IMR-90 (cell line): Measurements from ENCODE around the gene HAND1. TPM values are rescaled to one million over a fixed set of nuclear protein-coding genes. Genes with fewer than 3 reads are reported as not detected.

Source experiments
- ATAC-seq: fragments of 200-7000 bp; cut with Tn5 transposase; 2 replicates; pipeline ENCODE4 v1.9.1; 2020; ENCODE audit warnings: low read depth, mild to moderate bottlenecking, moderate library complexity
- BruUV-seq: library from RNA; stranded (reverse); fragments of 400-500 nt; replicated peaks from 2 replicates; lab custom pipeline; 2021; lab: Mats Ljungman, UMichigan
- CTCF ChIA-PET: fragments of 300-600 bp; formaldehyde crosslinking; extraction: SDS; loops from one replicate; lab custom pipeline; 2021; ENCODE audit warnings: antibody characterized with exemption; lab: Yijun Ruan, JAX
- POLR2A ChIA-PET: fragments of 300-600 bp; sonication (Branson Sonifier 250); formaldehyde crosslinking; loops from one replicate; lab custom pipeline; 2022; ENCODE audit warnings: antibody characterized with exemption; ENCODE audit not compliant: unreplicated experiment; lab: Charles Lee
- DNase-seq: peaks from one replicate; pipeline ENCODE4 v3.0.0; 2013
- H2AFZ ChIP-seq: replicated peaks from 2 replicates; pipeline ENCODE3; 2013; ENCODE audit warnings: low read length, mild to moderate bottlenecking; ENCODE audit not compliant: poor library complexity
- H2AK5ac ChIP-seq: 2 replicates; pipeline ENCODE4 v1.6.1; 2013; ENCODE audit warnings: low read depth, low read length, inconsistent platforms
- H2AK9ac ChIP-seq: replicated peaks from 2 replicates; pipeline ENCODE3; 2013; ENCODE audit warnings: mild to moderate bottlenecking, low read depth, low read length, moderate library complexity; ENCODE audit not compliant: poor library complexity
- H2BK120ac ChIP-seq: 2 replicates; pipeline ENCODE4 v1.6.1; 2013; ENCODE audit warnings: low read depth, low read length, inconsistent platforms
- H2BK15ac ChIP-seq: 3 replicates; pipeline ENCODE4 v1.6.1; 2013; ENCODE audit warnings: low read depth, low read length, inconsistent platforms
- H2BK20ac ChIP-seq: 2 replicates; pipeline ENCODE4 v1.6.1; 2013; ENCODE audit warnings: low read depth, mild to moderate bottlenecking, inconsistent platforms, low read length, moderate library complexity
- H2BK5ac ChIP-seq: 2 replicates; pipeline ENCODE4 v1.6.1; 2013; ENCODE audit warnings: mild to moderate bottlenecking, low read depth, low read length, inconsistent platforms; ENCODE audit not compliant: poor library complexity, severe bottlenecking
- H3K14ac ChIP-seq: replicated peaks from 2 replicates; pipeline ENCODE4 v1.6.1; 2013; ENCODE audit warnings: low read depth, low read length, inconsistent platforms
- H3K18ac ChIP-seq: 2 replicates; pipeline ENCODE4 v1.6.1; 2013; ENCODE audit warnings: low read depth, low read length, control low read depth
- H3K23ac ChIP-seq: 2 replicates; pipeline ENCODE4 v1.6.1; 2013; ENCODE audit warnings: low read depth, low read length, inconsistent platforms
- H3K27ac ChIP-seq: 2 replicates; pipeline ENCODE4 v1.5.1; 2013; ENCODE audit warnings: mild to moderate bottlenecking, control low read depth, low read length; ENCODE audit not compliant: insufficient read depth
- H3K27me3 ChIP-seq: 2 replicates; pipeline ENCODE4 v1.6.1; 2013; ENCODE audit warnings: low read length; ENCODE audit not compliant: control insufficient read depth, insufficient read depth
- H3K36me3 ChIP-seq: 2 replicates; pipeline ENCODE4 v1.6.1; 2013; ENCODE audit warnings: low read length, mixed read lengths; ENCODE audit not compliant: control insufficient read depth, insufficient read depth
- H3K4ac ChIP-seq: 2 replicates; pipeline ENCODE4 v1.6.1; 2013; ENCODE audit warnings: low read depth, low read length, inconsistent platforms
- H3K4me1 ChIP-seq: 2 replicates; pipeline ENCODE4 v1.6.1; 2013; ENCODE audit warnings: low read length, mixed read lengths; ENCODE audit not compliant: control insufficient read depth, insufficient read depth
- H3K4me2 ChIP-seq: 2 replicates; pipeline ENCODE4 v1.6.1; 2013; ENCODE audit warnings: low read depth, mild to moderate bottlenecking, control low read depth, low read length, moderate library complexity
- H3K4me3 ChIP-seq: 2 replicates; pipeline ENCODE4 v1.5.1; 2013; ENCODE audit warnings: low read depth, mild to moderate bottlenecking, control low read depth, low read length, moderate library complexity; ENCODE audit not compliant: insufficient read depth
- H3K56ac ChIP-seq: 2 replicates; pipeline ENCODE4 v1.6.1; 2013; ENCODE audit warnings: low read length, inconsistent platforms; ENCODE audit not compliant: insufficient read depth; ENCODE audit errors: extremely low read depth
- H3K79me1 ChIP-seq, 2 experiments: 2 replicates each; pipeline ENCODE4 v1.6.1; 2013; ENCODE audit warnings: low read length in 2 of 2, inconsistent platforms in 1 of 2, low read depth in 1 of 2
- H3K9ac ChIP-seq: 2 replicates; pipeline ENCODE4 v1.6.1; 2013; ENCODE audit warnings: low read depth, low read length, control low read depth
- H3K9me1 ChIP-seq: 2 replicates; pipeline ENCODE4 v1.6.1; 2013; ENCODE audit warnings: low read length, inconsistent platforms; ENCODE audit not compliant: insufficient read depth
- H3K9me3 ChIP-seq: 2 replicates; pipeline ENCODE4 v1.6.1; 2013; ENCODE audit warnings: low read length; ENCODE audit not compliant: control insufficient read depth, insufficient read depth
- H4K20me1 ChIP-seq: 2 replicates; pipeline ENCODE4 v1.6.1; 2013; ENCODE audit warnings: low read length, inconsistent platforms; ENCODE audit not compliant: insufficient read depth
- H4K5ac ChIP-seq: 2 replicates; pipeline ENCODE4 v1.6.1; 2013; ENCODE audit warnings: mild to moderate bottlenecking, low read depth, low read length, control low read depth
- H4K8ac ChIP-seq, 2 experiments: 2 replicates each; pipeline ENCODE4 v1.6.1; 2013; ENCODE audit warnings: low read depth in 2 of 2, low read length in 2 of 2, control low read depth in 1 of 2, inconsistent platforms in 1 of 2
- H4K91ac ChIP-seq: 2 replicates; pipeline ENCODE4 v1.6.1; 2013; ENCODE audit warnings: low read depth, low read length, inconsistent platforms; ENCODE audit not compliant: insufficient read depth
- BHLHE40 ChIP-seq: fragments of 150-350 bp; IDR thresholded peaks from 2 replicates; pipeline ENCODE4 v1.6.1; 2016; ENCODE audit warnings: mild to moderate bottlenecking, low read depth, low read length
- CEBPB ChIP-seq: IDR thresholded peaks from 2 replicates; pipeline ENCODE4 v1.6.1; 2012; ENCODE audit warnings: low read depth, low read length, improper control_type of control experiment
- CHD1 ChIP-seq: IDR thresholded peaks from 2 replicates; pipeline ENCODE4 v1.6.1; 2012; ENCODE audit warnings: low read depth, low read length, improper control_type of control experiment
- FOS ChIP-seq: fragments of 150-350 bp; IDR thresholded peaks from 2 replicates; pipeline ENCODE4 v1.6.1; 2016; ENCODE audit warnings: low read depth, low read length
- MAFK ChIP-seq: IDR thresholded peaks from 2 replicates; pipeline ENCODE4 v1.6.1; 2012; ENCODE audit warnings: low read depth, low read length, improper control_type of control experiment
- MAZ ChIP-seq: IDR thresholded peaks from 2 replicates; pipeline ENCODE4 v1.6.1; 2012; ENCODE audit warnings: low read depth, mild to moderate bottlenecking, low read length, improper control_type of control experiment, moderate library complexity, borderline replicate concordance
- MXI1 ChIP-seq: IDR thresholded peaks from 2 replicates; pipeline ENCODE4 v1.6.1; 2012; ENCODE audit warnings: low read depth, mild to moderate bottlenecking, low read length, moderate library complexity, borderline replicate concordance
- NFE2L2 ChIP-seq: fragments of 150-350 bp; IDR thresholded peaks from 2 replicates; pipeline ENCODE4 v1.6.1; 2016; ENCODE audit warnings: low read depth, mild to moderate bottlenecking, low read length
- POLR2A ChIP-seq: IDR thresholded peaks from 2 replicates; pipeline ENCODE4 v1.6.1; 2012; ENCODE audit warnings: mild to moderate bottlenecking, low read depth, low read length
- RAD21 ChIP-seq: IDR thresholded peaks from 2 replicates; pipeline ENCODE4 v1.6.1; 2012; ENCODE audit warnings: low read length, improper control_type of control experiment
- RCOR1 ChIP-seq: IDR thresholded peaks from 2 replicates; pipeline ENCODE4 v1.6.1; 2012; ENCODE audit warnings: mild to moderate bottlenecking, low read length, improper control_type of control experiment; ENCODE audit not compliant: insufficient replicate concordance
- RFX5 ChIP-seq: IDR thresholded peaks from 2 replicates; pipeline ENCODE4 v1.8.0; 2012; ENCODE audit warnings: low read depth, mild to moderate bottlenecking, low read length, moderate library complexity
- SMC3 ChIP-seq: fragments of 150-350 bp; IDR thresholded peaks from 2 replicates; pipeline ENCODE4 v1.6.1; 2016; ENCODE audit warnings: low read depth, mild to moderate bottlenecking, antibody characterized with exemption, low read length, moderate library complexity
- WGBS, 2 experiments: methylation state at CpG; one replicate each; pipeline versions ENCODE4 v1.1.5 to v1.1.7; 2013; ENCODE audit warnings: missing lambda C conversion rate in 2 of 2; ENCODE audit not compliant: insufficient read length in 1 of 2; ENCODE audit errors: extremely low coverage in 2 of 2; 5-methylcytosine and 5-hydroxymethylcytosine counted together
- dilution Hi-C: fragments of 300-500 bp; cut with HindIII; formaldehyde crosslinking; loops from one replicate; pipeline ENCODE4 v1.14.3; 2018; ENCODE audit warnings: low sequenced_read_pairs; ENCODE audit not compliant: unreplicated experiment
- in situ Hi-C: fragments of 300-500 bp; cut with MboI; formaldehyde crosslinking; loops from 3 replicates; pipeline ENCODE4 v1.14.3; 2019; ENCODE audit warnings: low sequenced_read_pairs, inconsistent platforms, mixed read lengths
- intact Hi-C: fragments of 100-400 bp; cut with micrococcal nuclease; formaldehyde crosslinking; loops from 2 replicates; pipeline ENCODE4 v1.10.0; 2022
- polyA plus RNA-seq, 3 experiments: library from polyadenylated mRNA; depleted of rRNA; stranded (reverse); fragments of >200 nt; gene quantifications; 2 replicates each; pipeline ENCODE4 v1.2.3, GENCODE V29; 2012; ENCODE audit warnings: low replicate concordance in 1 of 3
- total RNA-seq: library from RNA; depleted of rRNA; stranded (reverse); fragments of >200 nt; gene quantifications from 2 replicates; pipeline ENCODE4 v1.2.3, GENCODE V29; 2012
- TF ChIP-seq, protein P1 (sequence below): fragments of 150-350 bp; IDR thresholded peaks from 2 replicates; pipeline ENCODE4 v1.6.1; 2017; ENCODE audit warnings: mild to moderate bottlenecking, antibody characterized with exemption, low read length, low read depth
- TF ChIP-seq, protein P2 (sequence below): conservative IDR thresholded peaks from 2 replicates; pipeline ENCODE4 v1.5.1; 2012; ENCODE audit warnings: mild to moderate bottlenecking, low read depth, low read length, improper control_type of control experiment
- TF ChIP-seq, protein P3 (sequence below): fragments of 150-350 bp; IDR thresholded peaks from 2 replicates; pipeline ENCODE4 v1.6.1; 2016; ENCODE audit warnings: low read depth, mild to moderate bottlenecking, low read length, moderate library complexity, borderline replicate concordance

The HAND1 gene
- total and polyA plus RNA-seq, 2 of the 4 experiments (the other 2 are of a cell fraction) = not detected

DNA sequence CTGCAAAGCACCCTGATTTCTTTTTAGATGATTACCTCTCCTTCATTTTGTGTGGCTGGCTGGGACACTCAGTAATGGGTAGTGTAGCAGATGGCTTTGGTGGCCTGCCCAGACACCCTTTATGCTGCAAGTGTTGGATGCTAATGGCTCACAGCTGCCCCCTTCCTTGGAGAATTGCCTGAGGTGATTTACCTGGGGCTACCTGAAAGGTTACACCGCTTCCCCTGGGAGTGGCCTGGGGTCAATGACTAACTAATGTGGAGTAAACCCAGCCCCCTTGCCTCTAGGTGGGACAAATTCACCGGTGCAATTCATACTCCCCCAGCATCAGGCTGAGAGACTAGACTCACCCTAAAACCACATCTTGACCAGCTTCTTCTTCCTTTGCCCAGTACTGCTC, 23.5 kb upstream of the HAND1 start:
- Histone ChIP-seq H3K18ac (no peak overlapping the region), H4K8ac (no peak overlapping the region), H2AFZ (no peak overlapping the region), H2AK9ac (no peak overlapping the region), H3K9ac (no peak overlapping the region), H3K9me1 (no peaks in the 10 kb centered on the region), H4K5ac (no peak overlapping the region), H2BK5ac (no peak overlapping the region), H3K9me3 (no peaks in the 10 kb centered on the region), H3K4ac (no peak overlapping the region), H2AK5ac (no peak overlapping the region), H4K20me1 (no peaks in the 10 kb centered on the region), H3K27me3 (peaks cover 56% of the 10 kb centered on the region), H3K79me1 (no peaks in the 10 kb centered on the region), H3K4me3 (no peak overlapping the region), H4K91ac (no peak overlapping the region), H3K36me3 (no peaks in the 10 kb centered on the region), H3K27ac (no peak overlapping the region), H2BK15ac (no peak overlapping the region), H3K14ac (no peak overlapping the region), H3K4me2 (no peak overlapping the region), H3K4me1 (no peaks in the 10 kb centered on the region), H3K23ac (no peak overlapping the region), H3K56ac (no peak overlapping the region), H2BK20ac (no peak overlapping the region), H2BK120ac (no peak overlapping the region)
- TF ChIP-seq, protein P1, sequence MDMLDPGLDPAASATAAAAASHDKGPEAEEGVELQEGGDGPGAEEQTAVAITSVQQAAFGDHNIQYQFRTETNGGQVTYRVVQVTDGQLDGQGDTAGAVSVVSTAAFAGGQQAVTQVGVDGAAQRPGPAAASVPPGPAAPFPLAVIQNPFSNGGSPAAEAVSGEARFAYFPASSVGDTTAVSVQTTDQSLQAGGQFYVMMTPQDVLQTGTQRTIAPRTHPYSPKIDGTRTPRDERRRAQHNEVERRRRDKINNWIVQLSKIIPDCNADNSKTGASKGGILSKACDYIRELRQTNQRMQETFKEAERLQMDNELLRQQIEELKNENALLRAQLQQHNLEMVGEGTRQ = no peak
- no peak for TF ChIP-seq CEBPB
- no peak for TF ChIP-seq SMC3
- TF ChIP-seq POLR2A = no peak
- no peak for TF ChIP-seq MXI1
- no peak for TF ChIP-seq MAFK
- TF ChIP-seq RCOR1 = no peak
- TF ChIP-seq FOS = no peak
- TF ChIP-seq CHD1 = no peak
- TF ChIP-seq MAZ = no peak
- TF ChIP-seq BHLHE40 = no peak
- TF ChIP-seq, protein P2, sequence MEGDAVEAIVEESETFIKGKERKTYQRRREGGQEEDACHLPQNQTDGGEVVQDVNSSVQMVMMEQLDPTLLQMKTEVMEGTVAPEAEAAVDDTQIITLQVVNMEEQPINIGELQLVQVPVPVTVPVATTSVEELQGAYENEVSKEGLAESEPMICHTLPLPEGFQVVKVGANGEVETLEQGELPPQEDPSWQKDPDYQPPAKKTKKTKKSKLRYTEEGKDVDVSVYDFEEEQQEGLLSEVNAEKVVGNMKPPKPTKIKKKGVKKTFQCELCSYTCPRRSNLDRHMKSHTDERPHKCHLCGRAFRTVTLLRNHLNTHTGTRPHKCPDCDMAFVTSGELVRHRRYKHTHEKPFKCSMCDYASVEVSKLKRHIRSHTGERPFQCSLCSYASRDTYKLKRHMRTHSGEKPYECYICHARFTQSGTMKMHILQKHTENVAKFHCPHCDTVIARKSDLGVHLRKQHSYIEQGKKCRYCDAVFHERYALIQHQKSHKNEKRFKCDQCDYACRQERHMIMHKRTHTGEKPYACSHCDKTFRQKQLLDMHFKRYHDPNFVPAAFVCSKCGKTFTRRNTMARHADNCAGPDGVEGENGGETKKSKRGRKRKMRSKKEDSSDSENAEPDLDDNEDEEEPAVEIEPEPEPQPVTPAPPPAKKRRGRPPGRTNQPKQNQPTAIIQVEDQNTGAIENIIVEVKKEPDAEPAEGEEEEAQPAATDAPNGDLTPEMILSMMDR = no peak
- no peak for TF ChIP-seq RAD21
- no peak for TF ChIP-seq RFX5
- no peak for TF ChIP-seq NFE2L2
- TF ChIP-seq, protein P3, sequence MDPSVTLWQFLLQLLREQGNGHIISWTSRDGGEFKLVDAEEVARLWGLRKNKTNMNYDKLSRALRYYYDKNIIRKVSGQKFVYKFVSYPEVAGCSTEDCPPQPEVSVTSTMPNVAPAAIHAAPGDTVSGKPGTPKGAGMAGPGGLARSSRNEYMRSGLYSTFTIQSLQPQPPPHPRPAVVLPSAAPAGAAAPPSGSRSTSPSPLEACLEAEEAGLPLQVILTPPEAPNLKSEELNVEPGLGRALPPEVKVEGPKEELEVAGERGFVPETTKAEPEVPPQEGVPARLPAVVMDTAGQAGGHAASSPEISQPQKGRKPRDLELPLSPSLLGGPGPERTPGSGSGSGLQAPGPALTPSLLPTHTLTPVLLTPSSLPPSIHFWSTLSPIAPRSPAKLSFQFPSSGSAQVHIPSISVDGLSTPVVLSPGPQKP = no peak
- BruUV-seq = no TSS peak
- dilution Hi-C loops = no loop called here
- ChIA-PET POLR2A (no interaction called here), CTCF (interaction anchor here (1.4 kb wide), 1 partner anchor 19 kb away, joined by 3 read pairs; no protein-coding TSS in a partner anchor)
- DNase-seq (no peak), ATAC-seq (no peak)
- intact Hi-C loops = no loop called here
- 20% methylated on average over 1 of the region's 2 CpGs; no CpG with 5 or more reads in 1 of the 2 experiments for WGBS, 2 experiments
- in situ Hi-C loops = no loop called here
